Measurements from ENCODE around the gene TNXB. TPM values are rescaled to one million over a fixed set of nuclear protein-coding genes. Genes with fewer than 3 reads are reported as not detected.
A peak's percentile ranks its signal among the peaks of the same experiment; 100 is the strongest.

Gene TNXB
- total and polyA plus RNA-seq, 9 of the 15 experiments (the other 6 are each of a cell fraction or from before 2014, with no cell fraction given) = 0.14 to 28.1 (median 12.4) TPM

DNA sequence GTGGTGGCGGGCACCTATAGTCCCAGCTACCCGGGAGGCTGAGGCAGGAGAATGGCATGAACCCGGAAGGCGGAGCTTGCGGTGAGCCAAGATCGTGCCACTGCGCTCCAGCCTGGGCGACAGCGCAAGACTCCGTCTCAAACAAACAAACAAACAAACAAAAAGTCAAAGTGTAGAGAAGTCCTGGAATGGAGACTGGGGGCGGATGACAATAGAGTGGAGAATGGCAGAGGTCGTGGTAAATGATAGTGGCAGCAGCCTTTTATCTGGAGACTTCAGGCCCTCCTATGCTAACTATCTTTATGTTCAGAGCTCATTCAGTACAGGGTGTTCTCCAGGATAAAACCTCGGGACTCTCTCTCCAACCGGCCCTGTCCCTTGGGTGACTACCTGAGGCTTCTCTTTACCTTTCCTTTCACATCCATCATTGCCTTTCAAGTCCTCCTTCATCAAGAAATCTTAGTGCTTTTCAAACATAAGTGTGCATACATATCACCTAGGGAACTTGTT, 22.4 kb upstream of the TNXB start (continued):
- TF ChIP-seq, protein P1, sequence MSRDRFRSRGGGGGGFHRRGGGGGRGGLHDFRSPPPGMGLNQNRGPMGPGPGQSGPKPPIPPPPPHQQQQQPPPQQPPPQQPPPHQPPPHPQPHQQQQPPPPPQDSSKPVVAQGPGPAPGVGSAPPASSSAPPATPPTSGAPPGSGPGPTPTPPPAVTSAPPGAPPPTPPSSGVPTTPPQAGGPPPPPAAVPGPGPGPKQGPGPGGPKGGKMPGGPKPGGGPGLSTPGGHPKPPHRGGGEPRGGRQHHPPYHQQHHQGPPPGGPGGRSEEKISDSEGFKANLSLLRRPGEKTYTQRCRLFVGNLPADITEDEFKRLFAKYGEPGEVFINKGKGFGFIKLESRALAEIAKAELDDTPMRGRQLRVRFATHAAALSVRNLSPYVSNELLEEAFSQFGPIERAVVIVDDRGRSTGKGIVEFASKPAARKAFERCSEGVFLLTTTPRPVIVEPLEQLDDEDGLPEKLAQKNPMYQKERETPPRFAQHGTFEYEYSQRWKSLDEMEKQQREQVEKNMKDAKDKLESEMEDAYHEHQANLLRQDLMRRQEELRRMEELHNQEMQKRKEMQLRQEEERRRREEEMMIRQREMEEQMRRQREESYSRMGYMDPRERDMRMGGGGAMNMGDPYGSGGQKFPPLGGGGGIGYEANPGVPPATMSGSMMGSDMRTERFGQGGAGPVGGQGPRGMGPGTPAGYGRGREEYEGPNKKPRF (IDR thresholded peaks at IDR 0.05; ENCODE audit: low read depth, low read length) = no peak
- TF ChIP-seq GTF2E2 (tag; IDR thresholded peaks at IDR 0.05) (no peak), MEF2D (tag; conservative IDR thresholded peaks at IDR 0.05; ENCODE audit: low read depth) (peak; percentile 65; the same call in 1 of the 2 replicates), PHB2 (IDR thresholded peaks at IDR 0.05; ENCODE audit: low read depth) (peak; percentile 99), SMAD1 (IDR thresholded peaks at IDR 0.05; ENCODE audit: low read depth, low read length, partially characterized antibody) (peak; percentile 94), HDAC2 (IDR thresholded peaks at IDR 0.05) (peak; percentile 96), ZNF766 (CRISPR knock-in tag; conservative IDR thresholded peaks at IDR 0.05) (peak; percentile 90), SMAD3 (CRISPR knock-in tag; conservative IDR thresholded peaks at IDR 0.05) (peak; percentile 71; the same call in 1 of the 2 replicates), ZFPM2 (CRISPR knock-in tag; IDR thresholded peaks at IDR 0.05) (no peak), CXXC5 (CRISPR knock-in tag; IDR thresholded peaks at IDR 0.05) (peak; percentile 86), JUND (IDR thresholded peaks at IDR 0.05; ENCODE audit: borderline replicate concordance, low read depth, low read length) (peak; percentile 61; the same call in 1 of the 2 replicates), JUND (tag; IDR thresholded peaks at IDR 0.05; ENCODE audit: borderline replicate concordance, low read depth, low read length) (no peak; the same call in 2 of the 3 replicates), MAZ (CRISPR knock-in tag; conservative IDR thresholded peaks at IDR 0.05 in 1 of 2, IDR thresholded peaks at IDR 0.05 in 1 of 2) (peak; percentile 34 to 75; a peak in 3 of 4 replicates), MTA2 (IDR thresholded peaks at IDR 0.05; ENCODE audit: low read depth) (peak; percentile 100), ZNF197 (CRISPR knock-in tag; IDR thresholded peaks at IDR 0.05; ENCODE audit: low read depth) (0 out of 2 replicates have a peak, but pooled peaks have one; percentile 33)
- TF ChIP-seq, protein P2, sequence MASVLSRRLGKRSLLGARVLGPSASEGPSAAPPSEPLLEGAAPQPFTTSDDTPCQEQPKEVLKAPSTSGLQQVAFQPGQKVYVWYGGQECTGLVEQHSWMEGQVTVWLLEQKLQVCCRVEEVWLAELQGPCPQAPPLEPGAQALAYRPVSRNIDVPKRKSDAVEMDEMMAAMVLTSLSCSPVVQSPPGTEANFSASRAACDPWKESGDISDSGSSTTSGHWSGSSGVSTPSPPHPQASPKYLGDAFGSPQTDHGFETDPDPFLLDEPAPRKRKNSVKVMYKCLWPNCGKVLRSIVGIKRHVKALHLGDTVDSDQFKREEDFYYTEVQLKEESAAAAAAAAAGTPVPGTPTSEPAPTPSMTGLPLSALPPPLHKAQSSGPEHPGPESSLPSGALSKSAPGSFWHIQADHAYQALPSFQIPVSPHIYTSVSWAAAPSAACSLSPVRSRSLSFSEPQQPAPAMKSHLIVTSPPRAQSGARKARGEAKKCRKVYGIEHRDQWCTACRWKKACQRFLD (CRISPR knock-in tag; IDR thresholded peaks at IDR 0.05) = peak; percentile 96
- TF ChIP-seq, protein P3, sequence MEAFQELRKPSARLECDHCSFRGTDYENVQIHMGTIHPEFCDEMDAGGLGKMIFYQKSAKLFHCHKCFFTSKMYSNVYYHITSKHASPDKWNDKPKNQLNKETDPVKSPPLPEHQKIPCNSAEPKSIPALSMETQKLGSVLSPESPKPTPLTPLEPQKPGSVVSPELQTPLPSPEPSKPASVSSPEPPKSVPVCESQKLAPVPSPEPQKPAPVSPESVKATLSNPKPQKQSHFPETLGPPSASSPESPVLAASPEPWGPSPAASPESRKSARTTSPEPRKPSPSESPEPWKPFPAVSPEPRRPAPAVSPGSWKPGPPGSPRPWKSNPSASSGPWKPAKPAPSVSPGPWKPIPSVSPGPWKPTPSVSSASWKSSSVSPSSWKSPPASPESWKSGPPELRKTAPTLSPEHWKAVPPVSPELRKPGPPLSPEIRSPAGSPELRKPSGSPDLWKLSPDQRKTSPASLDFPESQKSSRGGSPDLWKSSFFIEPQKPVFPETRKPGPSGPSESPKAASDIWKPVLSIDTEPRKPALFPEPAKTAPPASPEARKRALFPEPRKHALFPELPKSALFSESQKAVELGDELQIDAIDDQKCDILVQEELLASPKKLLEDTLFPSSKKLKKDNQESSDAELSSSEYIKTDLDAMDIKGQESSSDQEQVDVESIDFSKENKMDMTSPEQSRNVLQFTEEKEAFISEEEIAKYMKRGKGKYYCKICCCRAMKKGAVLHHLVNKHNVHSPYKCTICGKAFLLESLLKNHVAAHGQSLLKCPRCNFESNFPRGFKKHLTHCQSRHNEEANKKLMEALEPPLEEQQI (IDR thresholded peaks at IDR 0.05) = peak; percentile 98
- TF ChIP-seq, protein P4, sequence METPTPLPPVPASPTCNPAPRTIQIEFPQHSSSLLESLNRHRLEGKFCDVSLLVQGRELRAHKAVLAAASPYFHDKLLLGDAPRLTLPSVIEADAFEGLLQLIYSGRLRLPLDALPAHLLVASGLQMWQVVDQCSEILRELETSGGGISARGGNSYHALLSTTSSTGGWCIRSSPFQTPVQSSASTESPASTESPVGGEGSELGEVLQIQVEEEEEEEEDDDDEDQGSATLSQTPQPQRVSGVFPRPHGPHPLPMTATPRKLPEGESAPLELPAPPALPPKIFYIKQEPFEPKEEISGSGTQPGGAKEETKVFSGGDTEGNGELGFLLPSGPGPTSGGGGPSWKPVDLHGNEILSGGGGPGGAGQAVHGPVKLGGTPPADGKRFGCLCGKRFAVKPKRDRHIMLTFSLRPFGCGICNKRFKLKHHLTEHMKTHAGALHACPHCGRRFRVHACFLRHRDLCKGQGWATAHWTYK (CRISPR knock-in tag; IDR thresholded peaks at IDR 0.05) = peak; percentile 87
- TF ChIP-seq, protein P5, sequence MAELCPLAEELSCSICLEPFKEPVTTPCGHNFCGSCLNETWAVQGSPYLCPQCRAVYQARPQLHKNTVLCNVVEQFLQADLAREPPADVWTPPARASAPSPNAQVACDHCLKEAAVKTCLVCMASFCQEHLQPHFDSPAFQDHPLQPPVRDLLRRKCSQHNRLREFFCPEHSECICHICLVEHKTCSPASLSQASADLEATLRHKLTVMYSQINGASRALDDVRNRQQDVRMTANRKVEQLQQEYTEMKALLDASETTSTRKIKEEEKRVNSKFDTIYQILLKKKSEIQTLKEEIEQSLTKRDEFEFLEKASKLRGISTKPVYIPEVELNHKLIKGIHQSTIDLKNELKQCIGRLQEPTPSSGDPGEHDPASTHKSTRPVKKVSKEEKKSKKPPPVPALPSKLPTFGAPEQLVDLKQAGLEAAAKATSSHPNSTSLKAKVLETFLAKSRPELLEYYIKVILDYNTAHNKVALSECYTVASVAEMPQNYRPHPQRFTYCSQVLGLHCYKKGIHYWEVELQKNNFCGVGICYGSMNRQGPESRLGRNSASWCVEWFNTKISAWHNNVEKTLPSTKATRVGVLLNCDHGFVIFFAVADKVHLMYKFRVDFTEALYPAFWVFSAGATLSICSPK (IDR thresholded peaks at IDR 0.05; ENCODE audit: borderline replicate concordance) = peak; percentile 95; the same call in 1 of the 2 replicates

All from K562 (cell line).